Karpas-422 (cell line): ENCODE measurements around the gene IL17REL. TPM values are rescaled to one million over a fixed set of nuclear protein-coding genes. Genes with fewer than 3 reads are reported as not detected.

Source experiments
- DNase-seq: peaks from one replicate; pipeline ENCODE4 v3.0.0-alpha.2; 2015
- H2AFZ ChIP-seq: fragments of 200-600 bp; sonication (generic); 2 replicates; pipeline ENCODE4 v1.6.1; 2014; ENCODE audit warnings: antibody characterized with exemption, low read length, mixed read lengths
- H3K27ac ChIP-seq: fragments of 200-600 bp; sonication (generic); 2 replicates; pipeline ENCODE4 v1.5.1; 2014; ENCODE audit warnings: mild to moderate bottlenecking, low read length, moderate library complexity
- H3K27me3 ChIP-seq: fragments of 200-600 bp; sonication (generic); 2 replicates; pipeline ENCODE4 v1.6.1; 2014; ENCODE audit warnings: low read length, mixed read lengths
- H3K36me3 ChIP-seq: fragments of 200-600 bp; sonication (generic); 2 replicates; pipeline ENCODE4 v1.6.1; 2014; ENCODE audit warnings: low read length, mixed read lengths; ENCODE audit not compliant: insufficient read depth
- H3K4me1 ChIP-seq: fragments of 200-600 bp; sonication (generic); 2 replicates; pipeline ENCODE4 v1.6.1; 2014; ENCODE audit warnings: mild to moderate bottlenecking, low read length, mixed read lengths
- H3K4me2 ChIP-seq: fragments of 200-600 bp; sonication (generic); 2 replicates; pipeline ENCODE4 v1.6.1; 2014; ENCODE audit warnings: low read length, low read depth, mild to moderate bottlenecking; ENCODE audit not compliant: poor library complexity, severe bottlenecking
- H3K4me3 ChIP-seq: fragments of 200-600 bp; sonication (generic); 2 replicates; pipeline ENCODE4 v1.5.1; 2014; ENCODE audit warnings: mild to moderate bottlenecking, antibody characterized with exemption, low read length, mixed read lengths
- H3K79me2 ChIP-seq: fragments of 200-600 bp; sonication (generic); 2 replicates; pipeline ENCODE4 v1.6.1; 2014; ENCODE audit warnings: mild to moderate bottlenecking, low read length, mixed read lengths
- H3K9ac ChIP-seq: fragments of 200-600 bp; sonication (generic); 2 replicates; pipeline ENCODE4 v1.6.0; 2014; ENCODE audit warnings: low read length
- H3K9me2 ChIP-seq: fragments of 200-600 bp; sonication (generic), shearing (Covaris generic); replicated peaks from 2 replicates; pipeline ENCODE4 v1.6.0; 2014; ENCODE audit warnings: mild to moderate bottlenecking, low read length, moderate library complexity; ENCODE audit not compliant: insufficient read depth
- H3K9me3 ChIP-seq: fragments of 300-700, 200-600 bp; sonication (generic); 2 replicates; pipeline ENCODE4 v1.6.1; 2014; ENCODE audit warnings: low read length, mixed read lengths
- H4K20me1 ChIP-seq: fragments of 200-600 bp; sonication (generic); 2 replicates; pipeline ENCODE4 v1.6.1; 2014; ENCODE audit warnings: mild to moderate bottlenecking, antibody characterized with exemption, low read length, low read depth; ENCODE audit not compliant: insufficient read depth
- total RNA-seq: library from RNA; depleted of rRNA; stranded (reverse); fragments of >200 nt; shearing (Covaris generic); gene quantifications from 2 replicates; pipeline ENCODE4 v1.2.3, GENCODE V29; 2014; ENCODE audit warnings: low replicate concordance

The IL17REL gene
- total RNA-seq, 1 experiment from 2014 or later = not detected

- H3K9ac ChIP-seq = no peak overlapping the region
- no peak overlapping the region for H3K4me2 ChIP-seq
- H3K4me3 ChIP-seq = no peak overlapping the region
- no peaks in the 10 kb centered on the region for H3K4me1 ChIP-seq
- H3K79me2 ChIP-seq = no peaks in the 10 kb centered on the region
- no peaks in the 10 kb centered on the region for H4K20me1 ChIP-seq
- no peaks in the 10 kb centered on the region for H3K27me3 ChIP-seq
- DNase-seq = no peak
- no peaks in the 10 kb centered on the region for H3K9me3 ChIP-seq
- no peak overlapping the region for H2AFZ ChIP-seq
- no peak overlapping the region for H3K27ac ChIP-seq
- no peaks in the 10 kb centered on the region for H3K9me2 ChIP-seq
- no peaks in the 10 kb centered on the region for H3K36me3 ChIP-seq
Observed at GRCh38 chr22:50011447-50012210, 936 bp downstream of the IL17REL start.

- H3K79me2 ChIP-seq = no peaks in the 10 kb centered on the region
- H3K27me3 ChIP-seq = no peaks in the 10 kb centered on the region
- H4K20me1 ChIP-seq = no peaks in the 10 kb centered on the region
- no peak overlapping the region for H3K4me3 ChIP-seq
- DNase-seq = no peak
- H3K9me2 ChIP-seq = no peaks in the 10 kb centered on the region
- no peaks in the 10 kb centered on the region for H3K4me1 ChIP-seq
- H3K9me3 ChIP-seq = no peaks in the 10 kb centered on the region
- no peak overlapping the region for H3K9ac ChIP-seq
- no peaks in the 10 kb centered on the region for H3K36me3 ChIP-seq
- H3K4me2 ChIP-seq = no peak overlapping the region
- no peak overlapping the region for H3K27ac ChIP-seq
- H2AFZ ChIP-seq = no peak overlapping the region
Observed at GRCh38 chr22:50010676-50011446, 1.7 kb downstream of the IL17REL start.

GRCh38 chr22:50009765-50010675 is 2.5 kb downstream of the IL17REL start:
- H3K27me3 ChIP-seq = no peaks in the 10 kb centered on the region
- H3K4me2 ChIP-seq = no peak overlapping the region
- DNase-seq = no peak
- no peaks in the 10 kb centered on the region for H4K20me1 ChIP-seq
- H2AFZ ChIP-seq = no peak overlapping the region
- H3K4me3 ChIP-seq = no peak overlapping the region
- H3K9me2 ChIP-seq = no peaks in the 10 kb centered on the region
- no peak overlapping the region for H3K27ac ChIP-seq
- H3K79me2 ChIP-seq = no peaks in the 10 kb centered on the region
- no peaks in the 10 kb centered on the region for H3K9me3 ChIP-seq
- H3K9ac ChIP-seq = no peak overlapping the region
- H3K36me3 ChIP-seq = no peaks in the 10 kb centered on the region
- no peaks in the 10 kb centered on the region for H3K4me1 ChIP-seq

- no peak overlapping the region for H3K4me2 ChIP-seq
- no peaks in the 10 kb centered on the region for H3K27me3 ChIP-seq
Observed at GRCh38 chr22:50009251-50009650, 3.3 kb downstream of the IL17REL start.

GRCh38 chr22:50008151-50009040 is 4.2 kb downstream of the IL17REL start:
- no peak overlapping the region for H3K27ac ChIP-seq
- no peak overlapping the region for H3K4me3 ChIP-seq
- no peaks in the 10 kb centered on the region for H3K79me2 ChIP-seq
- H3K36me3 ChIP-seq = no peaks in the 10 kb centered on the region
- no peaks in the 10 kb centered on the region for H3K27me3 ChIP-seq
- no peak overlapping the region for H3K9ac ChIP-seq
- no peaks in the 10 kb centered on the region for H3K9me3 ChIP-seq
- no peaks in the 10 kb centered on the region for H4K20me1 ChIP-seq
- no peak for DNase-seq
- H3K4me1 ChIP-seq = no peaks in the 10 kb centered on the region
- no peak overlapping the region for H2AFZ ChIP-seq
- H3K9me2 ChIP-seq = no peaks in the 10 kb centered on the region
- no peak overlapping the region for H3K4me2 ChIP-seq

More at GRCh38 chr22:50009251-50009650, 3.3 kb downstream of the IL17REL start:
- H3K9ac ChIP-seq = no peak overlapping the region
- no peaks in the 10 kb centered on the region for H3K9me2 ChIP-seq
- no peaks in the 10 kb centered on the region for H3K4me1 ChIP-seq
- H3K4me3 ChIP-seq = no peak overlapping the region
- no peak for DNase-seq
- no peaks in the 10 kb centered on the region for H3K36me3 ChIP-seq
- no peaks in the 10 kb centered on the region for H3K79me2 ChIP-seq
- no peak overlapping the region for H3K27ac ChIP-seq
- H3K9me3 ChIP-seq = no peaks in the 10 kb centered on the region
- no peak overlapping the region for H2AFZ ChIP-seq
- H4K20me1 ChIP-seq = no peaks in the 10 kb centered on the region

- Histone ChIP-seq H3K27me3 (no peaks in the 10 kb centered on the region), H3K4me1 (no peaks in the 10 kb centered on the region), H3K4me3 (no peak overlapping the region), H2AFZ (no peak overlapping the region), H3K27ac (no peak overlapping the region), H3K4me2 (no peak overlapping the region), H3K36me3 (no peaks in the 10 kb centered on the region), H3K9me3 (no peaks in the 10 kb centered on the region), H3K79me2 (no peaks in the 10 kb centered on the region), H3K9ac (no peak overlapping the region), H4K20me1 (no peaks in the 10 kb centered on the region), H3K9me2 (no peaks in the 10 kb centered on the region)
- DNase-seq = no peak
Observed at GRCh38 chr22:50007057-50007511, 5.5 kb downstream of the IL17REL start.

GRCh38 chr22:50004918-50005317 is 7.6 kb downstream of the IL17REL start:
- Histone ChIP-seq H3K27me3 (no peaks in the 10 kb centered on the region), H3K27ac (no peak overlapping the region), H3K36me3 (no peaks in the 10 kb centered on the region), H3K4me1 (no peaks in the 10 kb centered on the region), H4K20me1 (no peaks in the 10 kb centered on the region), H3K9me2 (no peaks in the 10 kb centered on the region), H2AFZ (no peak overlapping the region), H3K79me2 (no peaks in the 10 kb centered on the region), H3K4me3 (no peak overlapping the region), H3K9ac (no peak overlapping the region), H3K9me3 (no peaks in the 10 kb centered on the region), H3K4me2 (no peak overlapping the region)
- no peak for DNase-seq
